HG02973 (cell line): ENCODE measurements around the gene DIPK1B.

Experiments
- ATAC-seq: cut with Tn5 transposase; IDR thresholded peaks from one replicate; pipeline ENCODE4 v1.9.1; 2021; ENCODE audit warnings: moderate library complexity; ENCODE audit not compliant: unreplicated experiment

Gene DIPK1B

DNA sequence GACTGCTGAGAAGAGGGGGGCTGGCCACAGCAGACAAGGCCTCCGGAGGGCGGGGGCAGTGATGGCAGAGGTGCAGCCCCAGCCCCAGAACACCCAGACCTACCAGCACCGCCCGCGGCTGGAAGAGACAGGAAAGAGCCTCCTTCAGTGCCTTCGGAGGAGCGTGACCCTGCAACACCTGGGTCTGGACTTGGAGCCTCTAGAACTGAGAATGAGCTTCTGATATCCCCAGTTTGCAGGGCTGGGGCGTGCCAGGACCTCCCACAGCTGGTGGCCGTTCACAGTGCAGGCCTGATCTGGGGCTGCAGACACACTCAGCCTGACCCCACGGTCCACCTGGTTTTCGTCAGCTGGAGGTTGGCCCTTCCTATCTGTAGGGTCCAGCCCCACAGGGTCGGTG, 21.2 kb downstream of the DIPK1B start:
- ATAC-seq: no peak

DNA sequence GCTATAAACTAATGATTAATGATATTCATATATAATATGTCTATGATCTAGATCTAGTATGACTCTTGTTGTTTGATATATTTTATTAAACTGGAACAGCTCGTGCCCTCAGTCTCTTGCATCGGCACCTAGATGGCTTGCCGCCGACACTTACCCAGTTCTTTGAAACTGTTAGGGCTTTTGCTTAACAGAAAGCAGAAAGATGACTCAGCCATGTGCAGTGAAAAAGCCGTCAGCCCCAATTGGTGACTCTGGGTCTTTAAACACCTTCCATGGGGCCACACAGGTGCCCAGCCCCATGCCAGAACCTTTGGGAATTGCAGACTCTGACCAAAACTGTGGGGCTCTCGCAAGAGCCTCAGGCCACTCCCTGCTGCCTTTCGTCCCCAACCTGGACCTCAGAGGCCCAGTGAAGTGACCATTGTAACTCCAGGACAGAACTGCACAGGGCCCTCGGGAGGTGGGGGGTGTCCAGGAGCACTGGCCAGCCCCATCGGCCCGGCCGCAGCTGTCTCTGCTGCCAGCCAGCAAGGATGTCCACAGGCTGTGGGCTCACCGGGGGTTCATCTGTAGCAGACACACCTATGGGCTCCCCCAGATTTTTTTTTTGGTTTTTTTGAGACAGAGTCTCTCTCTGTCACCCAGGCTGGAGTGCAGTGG, 22.6 kb downstream of the DIPK1B start:
- ATAC-seq: no peak

DNA sequence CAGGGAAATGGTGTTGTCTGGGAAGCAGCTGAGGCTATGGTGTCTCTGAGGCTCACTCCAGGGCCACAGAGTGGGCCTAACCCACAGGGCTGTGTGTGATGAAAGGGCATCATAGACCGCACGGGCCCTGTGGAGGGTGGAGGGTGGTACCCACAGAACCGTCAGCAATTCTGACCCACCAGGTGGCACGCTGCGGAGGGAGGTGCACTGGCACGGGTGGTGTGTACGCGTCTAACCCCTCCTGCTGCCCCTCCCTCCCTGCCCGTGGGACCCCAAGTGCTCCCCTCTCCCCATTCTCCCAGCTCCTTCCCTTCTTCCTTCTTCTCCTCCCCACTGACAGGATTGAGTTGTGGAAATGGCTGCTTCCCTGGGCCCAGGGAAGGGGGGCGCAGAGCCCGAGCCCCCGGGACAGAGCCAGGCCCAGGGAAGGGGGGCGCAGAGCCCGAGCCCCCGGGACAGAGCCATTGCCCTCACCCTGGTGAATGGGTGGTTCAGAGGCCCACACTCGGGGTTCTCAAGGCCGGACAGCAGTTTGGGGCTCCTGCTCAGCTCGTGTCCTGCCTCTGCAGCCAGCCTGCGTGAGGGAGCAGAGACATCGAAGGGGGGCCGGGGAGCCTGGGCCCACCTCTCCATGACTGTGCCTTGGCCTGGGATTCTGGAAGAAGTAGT, 23.6 kb downstream of the DIPK1B start:
- ATAC-seq: no peak

DNA sequence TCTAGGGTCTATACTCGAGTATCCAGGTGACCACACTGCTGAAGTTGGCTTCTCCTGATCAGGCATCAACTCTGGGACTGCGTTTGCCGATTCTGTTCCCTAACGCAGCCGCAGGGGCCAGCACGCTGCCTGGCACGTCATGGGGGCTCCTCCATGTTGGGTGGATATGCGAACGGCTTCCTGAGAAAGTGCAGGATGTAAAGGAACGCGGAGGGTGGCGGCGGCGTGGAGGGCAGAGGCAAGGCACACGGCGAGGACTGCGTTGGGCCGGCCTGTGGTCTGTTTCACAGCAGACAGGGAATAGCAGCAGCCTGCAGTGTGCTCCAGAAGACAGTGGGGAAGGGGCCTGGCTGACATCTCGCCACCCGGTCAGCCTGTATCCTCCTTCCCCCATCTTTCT, 26.6 kb downstream of the DIPK1B start:
- no peak for ATAC-seq

DNA sequence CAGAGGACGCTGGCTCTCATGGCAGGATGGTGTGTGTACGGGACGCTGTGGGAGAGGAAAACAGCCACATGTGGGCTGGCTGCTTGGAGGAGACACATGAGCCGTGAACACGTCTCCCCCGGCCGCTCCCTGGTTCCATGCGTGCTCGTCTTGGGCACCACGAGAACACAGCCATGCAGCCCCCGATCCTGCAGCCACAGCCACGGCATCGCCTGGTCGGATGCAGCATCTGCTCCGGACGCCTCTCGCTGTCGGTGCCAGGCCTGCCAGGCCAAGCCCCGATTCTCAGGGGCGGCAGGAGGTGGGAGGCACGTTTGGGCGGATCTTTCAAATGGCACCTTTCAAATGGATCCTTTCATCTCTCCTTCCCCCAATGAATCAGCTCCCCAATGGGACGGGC, 27.1 kb downstream of the DIPK1B start:
- ATAC-seq: no peak

DNA sequence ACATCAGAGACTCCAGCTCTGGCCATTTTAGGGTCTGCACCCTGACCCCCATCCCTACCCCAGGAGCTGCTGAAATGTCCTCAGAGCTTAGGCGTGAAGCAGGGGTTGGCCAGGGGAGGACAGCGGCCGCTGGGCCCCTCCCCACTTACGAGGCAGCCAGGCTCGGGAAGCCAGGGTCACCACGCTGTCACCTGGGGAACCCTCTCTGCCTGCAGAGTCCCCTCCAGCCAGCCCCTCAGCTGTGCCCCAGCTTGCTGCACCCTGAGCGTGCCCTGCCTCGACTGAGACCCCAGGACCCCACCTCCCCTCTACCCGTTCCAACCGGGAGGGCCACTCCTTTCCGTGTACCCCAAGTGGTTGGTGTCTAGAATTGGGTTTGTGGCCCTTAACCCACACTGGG, 27.7 kb downstream of the DIPK1B start:
- ATAC-seq: no peak

DNA sequence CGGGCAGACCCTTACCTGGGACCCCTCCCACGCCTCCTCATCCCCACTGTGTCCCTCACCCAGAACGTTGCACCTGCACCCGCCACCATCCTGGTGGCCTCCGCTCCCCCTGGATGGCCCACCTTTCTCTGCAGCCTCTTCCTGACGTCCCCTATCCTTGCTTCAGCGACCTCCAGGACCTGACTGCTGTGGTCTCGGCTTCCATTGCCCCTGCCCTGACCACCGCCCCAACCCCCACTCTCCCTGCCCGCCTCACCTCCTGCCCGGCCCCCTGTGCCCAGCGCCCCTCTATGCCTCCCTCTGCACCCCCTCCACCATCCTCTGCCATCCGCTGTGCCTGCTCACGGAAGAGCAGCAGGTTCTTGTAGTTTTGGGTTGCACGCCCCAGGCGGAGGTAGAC, 28.1 kb downstream of the DIPK1B start:
- ATAC-seq: no peak

DNA sequence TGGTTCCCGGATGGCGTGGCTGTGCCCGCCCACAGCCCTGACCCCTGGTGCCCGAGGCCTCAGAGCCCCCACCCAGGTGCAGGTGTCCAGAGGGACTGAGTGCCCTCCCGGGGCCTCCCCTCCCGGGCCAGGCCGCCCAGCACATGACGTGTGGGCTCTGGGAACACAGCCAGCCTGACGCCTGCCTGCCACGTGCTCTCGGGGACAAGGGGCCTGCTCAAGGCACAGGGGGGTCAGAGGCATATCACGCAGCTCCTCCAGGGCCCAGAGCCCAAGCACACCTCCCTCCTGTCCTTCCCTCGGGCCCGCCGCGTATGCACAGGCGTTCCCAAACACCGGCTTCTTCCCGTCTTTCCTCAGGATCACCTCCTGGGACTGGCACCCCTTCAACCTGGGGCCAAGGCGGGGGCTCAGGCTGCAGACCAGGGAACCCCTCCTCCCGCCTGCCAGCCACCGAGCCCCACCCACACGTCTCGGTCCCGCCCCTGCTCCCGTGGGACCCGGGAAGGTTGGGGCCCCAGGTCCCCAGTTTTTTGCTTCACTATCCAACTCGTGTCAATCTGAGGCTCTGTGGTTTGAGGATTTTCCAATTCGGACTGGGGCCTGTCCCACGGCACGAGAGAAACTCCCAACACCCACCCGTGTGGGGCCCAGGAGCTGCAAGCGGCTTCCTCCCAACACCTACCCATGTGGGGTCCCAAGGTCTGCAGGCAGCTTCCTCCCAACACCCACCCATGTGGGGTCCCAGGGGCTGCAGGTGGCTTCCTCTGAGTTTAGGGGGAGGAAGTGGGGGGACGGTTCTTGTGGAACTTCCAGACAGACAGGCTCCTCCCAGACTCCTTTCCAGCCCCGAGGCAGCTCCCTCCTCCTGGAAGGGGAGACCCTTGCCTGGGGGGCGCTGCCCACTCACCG, 28.9 kb downstream of the DIPK1B start:
- no peak for ATAC-seq

DNA sequence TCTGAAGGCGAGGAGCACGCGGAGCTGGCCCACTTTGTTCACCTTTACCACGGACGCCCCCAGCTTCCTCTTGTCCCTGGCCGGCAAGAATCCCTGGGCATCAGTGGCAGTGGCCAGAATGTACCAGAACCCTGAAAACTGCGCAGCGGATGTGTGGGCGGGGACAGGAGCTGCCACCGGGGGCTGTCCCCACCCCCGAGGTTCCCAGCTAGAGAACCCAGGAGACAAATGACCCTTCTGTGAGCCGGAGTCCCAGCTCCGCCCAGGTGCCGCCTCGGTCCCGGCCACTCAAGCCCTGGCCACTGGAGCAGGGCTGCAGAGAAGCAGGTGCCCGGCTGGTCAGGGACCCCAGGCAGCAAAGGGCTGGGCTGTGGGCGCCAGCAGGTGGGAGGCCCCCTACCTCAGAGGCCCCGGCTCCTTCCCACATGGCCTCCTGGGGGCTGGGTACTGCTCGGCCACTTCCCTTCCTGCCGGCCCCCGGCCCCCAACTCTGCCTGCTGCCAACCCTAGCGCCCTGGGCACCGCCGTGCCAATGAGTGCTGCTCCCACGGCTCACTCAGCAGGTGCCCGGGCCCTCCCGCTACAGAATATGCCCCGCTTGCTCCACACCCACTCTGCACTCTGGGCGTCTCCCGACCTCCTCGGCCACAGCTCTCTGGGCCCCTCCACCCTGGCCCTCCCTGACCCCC, 29.7 kb downstream of the DIPK1B start:
- no peak for ATAC-seq

DNA sequence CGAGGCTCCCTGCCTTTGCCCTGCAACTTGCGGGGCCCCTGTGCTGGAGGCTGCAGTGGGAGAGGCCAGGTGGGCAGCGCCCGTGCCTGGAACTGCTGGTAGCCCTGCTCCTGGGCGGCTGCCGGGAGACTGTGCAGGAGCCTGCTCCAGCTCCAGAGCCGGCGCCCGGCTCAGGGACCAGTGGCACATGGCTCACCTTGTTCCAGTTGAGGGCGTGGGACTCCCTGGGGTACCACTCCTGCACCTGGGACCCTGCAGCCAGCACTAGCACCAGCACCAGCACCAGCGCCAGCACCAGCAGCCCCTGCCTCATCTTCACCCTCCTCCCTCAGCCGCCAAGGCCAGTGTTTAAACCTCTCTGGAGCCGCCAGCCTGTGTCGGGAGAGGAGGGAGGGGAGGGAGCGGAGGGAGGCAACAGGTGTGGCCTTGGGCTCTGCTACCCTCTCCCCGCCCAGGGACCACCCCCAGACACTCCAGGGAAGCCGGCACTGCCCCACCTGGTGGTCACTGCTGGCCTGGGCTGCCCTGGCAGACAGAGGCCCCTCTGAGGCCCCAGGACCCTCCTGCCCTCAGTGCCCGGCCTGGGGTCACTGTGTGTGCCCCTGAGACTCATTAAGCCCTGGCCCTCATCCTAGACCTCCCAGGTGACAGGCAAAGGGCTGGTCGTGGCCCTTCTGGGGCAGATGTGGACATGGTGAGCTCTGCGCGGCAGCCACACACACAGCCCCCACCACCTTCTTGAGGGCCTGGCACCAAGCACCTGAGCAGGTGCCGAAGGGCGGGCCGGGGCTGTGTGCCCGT, 30.4 kb downstream of the DIPK1B start, which contains the start of gene LCN10:
Gene LCN10, minus strand, starts transcription at position 350 of the 801 bp plus-strand sequence. Its CDS starts 37 bp downstream, at position 313.
- no peak for ATAC-seq

DNA sequence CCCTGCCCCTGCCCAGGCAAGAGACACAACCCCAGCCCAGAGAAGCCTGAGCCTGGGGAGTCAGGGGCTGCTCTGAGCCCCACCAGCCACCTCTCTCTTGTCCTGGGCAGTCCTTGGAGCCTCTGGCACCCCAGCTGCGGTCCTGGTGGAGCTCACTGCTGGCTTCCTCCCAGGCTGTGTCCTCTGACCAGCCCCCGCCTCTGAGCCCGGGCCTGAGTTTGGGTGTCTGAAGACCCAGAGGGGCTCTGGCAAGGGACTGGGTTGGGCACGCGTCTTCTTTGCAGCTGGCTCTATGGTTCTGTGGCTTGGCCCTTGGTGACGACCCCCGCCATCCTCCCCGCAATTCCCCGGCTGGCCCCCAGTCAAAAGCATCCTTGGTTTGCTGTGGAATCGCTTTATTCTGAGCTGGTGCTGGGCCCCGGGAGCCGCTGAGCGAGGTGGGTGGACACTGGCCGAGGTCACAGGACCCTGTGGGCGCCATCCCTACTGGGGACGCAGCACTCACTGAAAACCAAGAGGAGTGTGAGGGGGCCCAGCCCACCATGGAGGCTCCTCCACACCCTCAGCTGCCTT, 31.4 kb downstream of the DIPK1B start:
- no peak for ATAC-seq

DNA sequence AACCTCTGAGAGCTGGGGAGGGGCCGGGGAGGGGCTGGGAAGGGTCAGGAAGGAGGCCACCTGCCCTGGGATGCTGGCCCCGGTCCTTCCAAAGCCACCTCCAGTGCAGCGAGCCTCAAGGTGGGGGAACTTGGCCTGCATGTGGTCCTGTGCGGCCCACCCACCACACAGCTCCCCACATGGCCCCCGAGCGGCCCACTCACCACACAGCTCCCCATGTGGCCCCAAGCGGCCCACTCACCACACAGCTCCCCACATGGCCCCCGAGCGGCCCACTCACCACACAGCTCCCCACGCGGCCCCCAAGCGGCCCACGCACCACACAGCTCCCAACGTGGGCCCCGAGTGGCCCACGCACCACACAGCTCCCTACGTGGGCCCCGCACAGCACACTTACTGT, 32.4 kb downstream of the DIPK1B start:
- ATAC-seq: no peak

DNA sequence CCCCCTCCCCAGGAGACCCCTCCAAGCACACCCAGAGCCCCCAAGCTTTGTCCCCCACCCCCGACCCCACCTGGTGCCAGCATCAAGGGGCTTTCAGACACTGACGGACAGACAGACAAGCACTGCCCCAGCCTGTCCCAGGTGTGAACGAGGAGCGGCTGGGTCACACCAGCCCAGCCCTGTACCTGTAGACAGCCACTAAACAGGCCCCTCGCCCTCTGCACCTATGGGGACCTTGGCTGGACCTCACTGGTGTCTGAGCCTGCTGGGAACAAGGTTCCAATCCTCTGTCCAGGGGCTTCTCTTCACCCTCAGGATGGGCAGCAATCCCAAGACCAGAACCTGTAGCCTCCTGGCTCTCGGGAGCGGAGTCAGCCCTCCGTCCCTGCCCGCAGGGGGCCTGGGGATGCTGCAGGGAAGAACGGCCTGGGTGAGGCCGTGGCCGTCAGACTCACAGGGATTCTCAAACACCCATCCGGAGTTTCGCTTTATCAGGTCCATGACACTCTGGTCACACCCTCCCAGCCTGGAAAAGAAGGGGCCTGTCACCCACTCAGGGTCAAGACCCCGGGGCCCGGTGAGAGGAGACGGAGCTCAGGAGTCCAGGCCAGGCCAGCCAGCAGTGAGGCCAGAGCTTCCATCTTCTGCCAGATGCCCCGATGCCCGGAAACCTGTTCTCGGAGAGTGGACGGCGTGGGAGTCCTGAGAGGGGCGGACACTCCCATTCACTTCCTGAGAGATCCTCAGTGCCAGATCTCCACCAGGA, 33.2 kb downstream of the DIPK1B start:
- ATAC-seq: no peak

DNA sequence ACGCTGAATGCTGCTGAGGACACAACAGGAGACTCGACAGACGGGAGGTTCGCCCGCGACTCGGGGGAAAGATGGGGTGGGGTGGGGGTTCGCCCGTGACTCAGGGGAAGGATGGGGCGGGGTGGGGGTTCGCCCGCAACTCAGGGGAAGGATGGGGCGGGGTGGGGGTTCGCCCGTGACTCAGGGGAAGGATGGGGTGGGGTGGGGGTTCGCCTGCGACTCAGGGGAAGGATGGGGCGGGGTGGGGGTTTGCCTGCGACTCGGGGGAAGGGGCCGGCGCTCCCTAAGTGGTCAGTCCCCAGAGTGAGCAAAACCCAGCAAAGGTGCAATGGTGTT, 33.8 kb downstream of the DIPK1B start:
- ATAC-seq: no peak

DNA sequence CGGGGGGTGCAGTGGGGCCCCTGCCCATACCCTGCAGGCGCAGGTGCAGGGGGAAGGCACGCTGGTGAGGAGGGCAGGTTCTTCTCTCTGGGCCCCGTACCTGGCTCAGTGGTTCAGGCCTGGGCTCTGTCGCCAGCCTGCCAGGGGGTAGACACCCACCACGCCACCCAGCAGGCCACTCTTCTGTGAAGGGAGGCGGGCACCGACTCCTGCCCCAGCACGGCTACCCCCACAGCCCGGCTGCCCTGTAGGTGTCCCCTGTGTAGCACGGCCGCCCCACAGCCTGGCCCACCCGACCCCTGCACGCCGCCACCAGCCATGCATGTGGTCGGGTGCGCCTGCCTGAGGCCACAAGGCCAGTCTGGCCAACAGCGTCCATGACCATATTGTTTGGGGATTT, 34.2 kb downstream of the DIPK1B start:
- ATAC-seq: no peak

DNA sequence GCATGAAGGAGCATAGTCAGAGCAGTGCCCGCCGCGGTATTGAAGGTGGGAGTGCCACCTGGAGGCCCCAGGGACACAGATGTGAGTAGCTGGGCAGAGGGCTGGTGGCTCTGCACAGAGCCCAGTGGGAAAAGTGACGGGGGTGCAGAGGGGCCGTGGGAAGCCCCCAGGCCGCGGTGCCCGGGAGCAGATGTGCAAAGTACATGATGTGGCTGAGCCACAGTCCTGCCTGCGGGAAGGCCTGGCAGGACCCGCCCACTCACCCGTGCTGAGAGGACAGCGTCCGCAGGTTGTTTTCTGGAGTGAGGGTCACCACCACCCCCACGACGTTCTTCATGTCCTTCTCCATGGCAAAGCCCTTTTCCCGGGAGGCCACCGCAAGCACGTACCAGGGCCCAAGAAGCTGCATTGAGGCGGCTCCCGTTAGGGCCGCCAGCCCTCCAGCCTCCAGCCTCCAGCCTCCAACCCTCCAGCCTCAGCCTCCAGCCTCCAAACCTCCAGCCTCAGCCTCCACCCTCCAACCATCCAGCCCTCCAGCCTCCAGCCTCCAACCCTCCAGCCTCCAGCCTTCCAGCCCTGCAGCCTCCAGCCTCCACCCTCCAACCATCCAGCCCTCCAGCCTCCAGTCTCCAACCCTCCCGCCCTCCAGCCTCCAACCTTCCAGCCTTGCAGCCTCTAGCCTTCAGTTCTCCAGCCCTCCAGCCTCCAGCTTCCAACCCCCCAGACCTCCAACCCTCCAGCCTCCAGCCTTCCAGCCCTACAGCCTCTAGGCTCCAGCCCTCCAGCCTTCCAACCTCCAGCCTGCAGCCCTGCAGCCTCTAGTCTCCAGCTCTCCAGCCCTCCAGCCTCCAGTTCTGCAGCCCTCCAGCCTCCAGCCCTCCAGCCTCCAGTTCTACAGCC, 35.0 kb downstream of the DIPK1B start:
- no peak for ATAC-seq

DNA sequence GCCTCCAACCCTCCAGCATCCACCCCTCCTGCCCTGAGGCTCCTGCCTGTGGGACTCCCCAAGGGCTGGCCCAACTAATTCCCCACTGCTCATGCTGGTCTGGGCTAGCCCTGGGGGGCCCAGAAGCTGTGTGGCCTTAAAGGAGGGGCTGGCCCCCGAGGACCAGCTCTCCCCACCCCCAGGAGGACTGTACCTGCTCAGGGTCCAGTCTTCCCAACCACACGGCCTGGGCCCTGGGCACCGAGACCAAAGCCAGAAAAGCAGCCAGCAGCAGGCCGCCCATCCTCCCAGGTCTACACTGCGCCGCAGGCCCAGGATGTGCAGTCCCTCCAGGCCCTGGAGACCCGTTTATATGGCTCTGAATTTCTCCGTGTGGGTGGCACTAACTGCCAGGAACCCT, 35.8 kb downstream of the DIPK1B start, which contains the start of gene LCN6:
Gene LCN6, minus strand, starts transcription at position 325 of the 400 bp plus-strand sequence. Its CDS starts 42 bp downstream, at position 283.
- no peak for ATAC-seq
